Dermis microvascular lymphatic vessel endothelial cell (primary cell): Measurements from ENCODE around the gene DMC1. TPM values are rescaled to one million over a fixed set of nuclear protein-coding genes. Genes with fewer than 3 reads are reported as not detected.
"Not testable (repeated sequence)": the region's sequence is repeated elsewhere in the genome, so short reads cannot be mapped to it uniquely, and the experiment has no call there.

Experiments used
- DNase-seq, 2 donors: peaks; one replicate each; pipeline versions ENCODE4 v3.0.0 to v3.0.0-alpha.2; 2010; ENCODE audit warnings: low read depth in 2 of 2
- total RNA-seq: library from RNA; depleted of rRNA; stranded (reverse); fragments of >200 nt; gene quantifications from 2 replicates; pipeline ENCODE4 v1.2.1, GENCODE V29; 2014

The DMC1 gene
- 0.63 and 0.90 TPM in 2 replicates for total RNA-seq

- peak in 1 of 2 donors; percentile 79 for DNase-seq
These were observed at the start of gene DMC1 for GRCh38 chr22:38569972-38570778. Gene DMC1, minus strand, starts transcription at chr22:38570183. Its CDS starts 1,927 bp downstream, at chr22:38568256.

- DNase-seq: peak in 1 of 2 donors; percentile 17
These were observed 48.7 kb upstream of the DMC1 start for GRCh38 chr22:38618682-38619081.

GRCh38 chr22:38618258-38618657, 48.3 kb upstream of the DMC1 start:
- no peak for DNase-seq

- not testable (repeated sequence) for DNase-seq
These were observed 45.1 kb upstream of the DMC1 start for GRCh38 chr22:38615064-38615405.

GRCh38 chr22:38614332-38615063, 44.5 kb upstream of the DMC1 start:
- no peak for DNase-seq

- no peak for DNase-seq
These were observed 43.6 kb upstream of the DMC1 start for GRCh38 chr22:38613588-38613987.

DNA sequence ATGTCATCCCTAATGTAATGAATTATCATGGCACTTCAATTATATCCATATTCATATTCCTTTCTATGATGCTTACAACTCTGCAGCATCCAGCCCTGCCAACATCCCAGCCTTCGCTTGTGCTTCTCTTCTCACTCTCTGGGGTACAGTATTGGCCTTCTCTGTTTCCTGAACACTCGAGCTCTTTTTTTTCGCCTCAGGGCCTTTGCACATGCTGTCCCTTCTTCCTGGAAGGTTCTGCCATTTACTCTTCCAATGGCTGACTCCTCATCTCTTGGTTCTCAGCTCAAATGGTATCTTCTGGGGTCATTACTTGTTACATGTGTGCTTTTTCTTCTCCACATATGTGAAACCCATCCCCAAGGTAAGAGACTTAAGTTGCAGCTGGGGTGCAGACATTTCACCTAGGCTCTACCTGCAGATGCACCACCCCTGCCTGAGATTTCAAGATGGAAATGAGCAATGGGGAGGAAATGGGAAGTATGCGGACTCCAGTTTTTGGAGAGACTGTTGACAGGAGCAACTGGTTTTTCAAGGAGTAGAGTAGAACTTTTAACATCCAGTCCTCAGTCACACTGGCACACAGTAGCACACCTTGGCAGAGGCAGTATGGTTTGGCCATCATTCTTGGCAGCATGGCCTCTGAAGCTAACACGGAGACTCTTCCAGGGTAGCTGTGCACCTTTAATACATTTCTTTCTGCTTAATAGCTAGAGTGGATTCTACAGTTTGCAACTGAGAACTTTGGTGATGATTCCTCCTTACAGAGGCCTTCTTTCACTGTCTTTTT, 42.4 kb upstream of the DMC1 start:
- DNase-seq: no peak

DNA sequence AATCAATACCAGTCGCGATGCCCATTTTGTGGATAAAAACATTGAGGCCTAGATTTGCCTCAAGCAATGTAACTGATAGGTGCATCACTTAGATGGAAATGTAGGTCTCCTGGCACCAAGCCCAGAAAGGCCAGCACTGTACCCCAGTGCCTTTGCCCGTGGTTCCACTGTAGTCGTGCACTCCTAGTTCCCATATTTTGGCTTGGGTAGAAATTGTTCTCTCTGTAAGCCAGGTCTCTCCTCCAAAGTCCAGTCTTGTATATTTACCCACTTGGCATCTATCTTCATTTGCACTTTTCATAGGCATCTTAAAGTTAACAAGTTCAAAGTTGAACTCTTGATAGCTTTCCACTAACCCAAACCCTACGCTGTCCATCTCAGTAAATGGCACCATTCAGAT, 41.6 kb upstream of the DMC1 start:
- no peak for DNase-seq

DNA sequence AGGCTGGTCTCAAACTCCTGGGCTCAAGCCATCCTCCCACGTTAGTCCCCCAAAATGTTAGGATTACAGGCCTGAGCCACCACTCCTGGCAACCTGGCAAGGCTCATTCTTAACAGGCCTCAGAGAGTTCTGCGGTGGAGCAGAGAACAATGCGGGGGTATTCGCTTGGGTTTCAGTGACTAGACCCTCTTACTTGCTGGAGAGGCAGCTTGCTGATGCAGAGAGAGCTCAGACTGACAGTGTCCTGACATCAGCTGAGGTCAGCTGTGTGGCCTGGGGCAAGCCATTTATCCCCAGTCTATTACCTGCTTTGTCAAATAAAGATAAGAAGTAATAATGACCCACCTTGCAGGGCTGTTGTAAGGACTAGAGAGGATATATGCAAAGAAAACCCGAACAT, 40.3 kb upstream of the DMC1 start:
- DNase-seq: no peak

GRCh38 chr22:38608992-38609750, 39.2 kb upstream of the DMC1 start:
- DNase-seq: no peak

DNA sequence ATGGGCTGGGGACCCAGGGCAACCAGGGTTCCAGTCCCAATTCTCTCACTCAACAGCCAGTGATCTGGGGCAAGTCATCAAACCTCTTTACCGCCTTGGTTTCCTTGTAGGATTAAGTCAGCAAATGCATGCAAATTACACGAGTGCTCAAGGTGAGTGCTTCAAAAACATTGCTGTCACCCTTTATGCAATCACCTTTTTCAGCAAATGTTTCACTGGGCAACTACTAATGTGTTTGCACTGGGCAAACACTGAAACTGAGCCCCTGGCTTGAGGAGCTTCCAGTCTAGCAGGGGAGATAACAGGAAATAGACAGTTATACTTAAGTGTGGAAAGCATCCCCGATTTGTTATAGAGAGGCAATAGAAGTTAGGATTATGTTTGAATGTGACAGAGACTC, 37.7 kb upstream of the DMC1 start:
- no peak for DNase-seq

DNA sequence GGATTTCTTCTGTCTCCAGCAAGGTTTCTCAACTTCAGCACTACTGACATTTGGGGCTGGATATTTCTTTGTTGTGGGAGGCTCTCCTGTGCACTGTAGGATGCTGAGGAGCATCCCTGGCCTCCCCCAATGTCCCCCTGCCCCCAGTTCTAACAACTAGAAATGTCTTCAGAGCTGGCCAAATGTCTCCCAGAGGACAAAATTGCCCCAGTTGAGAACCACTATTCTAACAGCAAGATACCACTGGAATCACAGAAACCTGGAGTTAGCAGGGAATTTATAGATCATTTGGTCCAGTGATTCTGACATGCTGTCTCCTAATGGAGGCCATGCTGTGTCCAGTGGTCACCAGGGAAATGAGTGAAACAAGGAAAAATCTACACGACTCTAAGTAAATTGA, 32.2 kb upstream of the DMC1 start:
- no peak for DNase-seq

- no peak for DNase-seq
These were observed 31.3 kb upstream of the DMC1 start for GRCh38 chr22:38601221-38601764.

DNA sequence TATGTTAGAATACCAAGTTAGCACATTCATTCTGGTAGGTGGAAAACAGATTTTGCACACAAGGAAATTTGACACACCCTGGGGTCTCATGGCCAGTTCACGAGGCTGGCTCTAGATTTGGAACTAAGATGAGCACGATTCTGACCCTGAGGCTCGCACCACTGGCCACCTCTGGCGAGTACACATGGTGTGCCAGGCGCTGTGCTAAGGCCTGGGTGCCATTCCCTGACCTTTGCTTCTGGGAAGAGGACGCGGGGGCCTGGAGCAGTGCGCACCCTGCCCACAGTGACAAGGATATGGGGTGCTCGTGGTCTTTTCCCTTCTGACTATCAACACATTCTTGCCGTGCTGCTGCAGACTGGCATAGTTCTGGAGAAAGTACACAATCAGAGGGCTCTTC, 29.5 kb upstream of the DMC1 start:
- no peak for DNase-seq

GRCh38 chr22:38582923-38583322, 12.9 kb upstream of the DMC1 start:
- DNase-seq: not testable (repeated sequence)

DNA sequence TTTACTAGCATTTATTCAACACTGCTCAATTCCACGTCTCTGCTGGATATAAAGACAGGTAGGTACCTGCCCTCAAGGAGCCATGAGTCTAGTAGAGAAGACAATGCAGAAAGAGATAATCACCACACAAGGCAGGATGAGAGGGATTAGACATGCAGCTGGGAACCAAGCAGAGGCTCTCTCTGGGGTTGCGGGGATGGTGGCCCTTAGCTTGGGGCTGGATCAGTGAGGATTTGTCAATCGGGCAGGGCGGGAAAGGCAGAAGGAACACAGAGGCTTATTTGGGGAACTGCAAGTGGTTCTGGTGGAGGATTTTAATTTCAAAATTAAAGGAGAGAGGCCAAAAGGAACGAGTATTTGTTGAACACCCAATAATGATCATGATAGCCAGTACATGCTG, 8.5 kb upstream of the DMC1 start:
- DNase-seq: no peak

DNA sequence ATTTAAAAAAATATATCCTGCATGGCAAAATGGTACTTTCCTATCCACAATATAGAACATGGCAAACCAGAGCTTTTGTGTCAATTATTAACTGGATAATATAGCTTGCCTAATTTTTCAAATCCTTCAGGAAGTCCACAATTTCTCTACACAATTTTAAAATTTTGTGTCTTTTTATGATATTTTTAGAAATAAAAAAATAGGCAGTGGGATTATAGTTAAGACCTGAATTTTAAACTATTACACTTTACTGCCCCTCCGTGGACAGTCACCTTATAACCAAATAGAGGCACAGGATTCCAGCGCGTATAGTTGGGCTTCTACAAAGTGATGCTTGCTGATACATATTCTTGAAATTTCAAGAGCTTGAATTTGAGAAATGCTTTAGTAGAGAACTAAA, 2.1 kb upstream of the DMC1 start:
- peak; percentile 39 to 61 for DNase-seq

- peak in 1 of 2 donors; percentile 8 for DNase-seq
These were observed 889 bp upstream of the DMC1 start for GRCh38 chr22:38570779-38571364.

DNA sequence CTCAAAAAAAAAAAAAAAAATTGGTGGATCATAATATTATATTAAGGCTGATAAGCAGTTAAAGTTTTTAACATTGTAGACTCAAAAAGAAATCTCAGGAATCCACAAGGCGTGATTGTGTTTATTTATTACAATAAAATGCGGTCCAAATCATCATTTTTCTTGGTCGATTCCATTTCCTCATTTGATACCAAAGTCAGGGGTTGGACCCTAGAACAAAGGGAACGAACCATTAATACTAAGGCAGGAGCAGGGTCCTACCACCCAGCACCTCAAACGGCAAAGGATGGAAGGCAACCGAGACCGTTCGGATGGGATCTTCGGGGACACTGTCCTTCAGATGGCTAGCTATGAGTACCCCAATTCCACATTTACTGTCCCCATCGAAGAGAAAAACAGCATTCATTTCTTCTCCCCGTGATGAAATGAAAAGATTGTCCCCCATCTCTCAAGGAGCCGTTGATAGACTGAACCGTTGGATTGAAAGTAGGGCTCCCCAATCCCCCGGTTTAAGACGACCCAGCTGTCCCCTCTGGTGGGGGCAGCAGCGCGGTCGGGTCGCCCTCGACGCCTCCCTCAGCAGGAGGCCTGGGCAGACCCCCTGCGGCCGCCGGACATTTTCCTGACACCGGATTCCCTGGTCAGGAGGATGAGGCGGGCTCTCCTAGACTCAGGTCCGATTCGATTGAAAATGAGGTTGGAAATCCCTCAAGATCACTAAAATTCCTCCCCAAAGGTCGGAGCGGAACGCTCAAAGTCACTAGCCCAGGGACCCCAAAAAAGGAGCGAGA, 607 bp downstream of the DMC1 start:
- DNase-seq: no peak
